ENCODE data around the gene PLEKHO1.

- TF ChIP-seq FOXM1 (IDR thresholded peaks at IDR 0.05; ENCODE audit: borderline replicate concordance, low read depth) (no peak), EGR1 (IDR thresholded peaks at IDR 0.05) (no peak), YY1 (IDR thresholded peaks at IDR 0.05; ENCODE audit: low read depth) (no peak), MAX (IDR thresholded peaks at IDR 0.05) (no peak), CREB1 (IDR thresholded peaks at IDR 0.05; ENCODE audit: low read depth) (no peak), TCF12 (IDR thresholded peaks at IDR 0.05; ENCODE audit: low read depth) (no peak), RAD21 (IDR thresholded peaks at IDR 0.05; ENCODE audit: low read depth) (peak; percentile 72), EP300 (IDR thresholded peaks at IDR 0.05; ENCODE audit: borderline replicate concordance) (no peak), NFIC (IDR thresholded peaks at IDR 0.05) (no peak), REST (IDR thresholded peaks at IDR 0.05; ENCODE audit: low read depth) (no peak), CEBPB (IDR thresholded peaks at IDR 0.05) (no peak), TAF1 (IDR thresholded peaks at IDR 0.05; ENCODE audit: low read depth) (no peak)
- TF ChIP-seq, protein P1, sequence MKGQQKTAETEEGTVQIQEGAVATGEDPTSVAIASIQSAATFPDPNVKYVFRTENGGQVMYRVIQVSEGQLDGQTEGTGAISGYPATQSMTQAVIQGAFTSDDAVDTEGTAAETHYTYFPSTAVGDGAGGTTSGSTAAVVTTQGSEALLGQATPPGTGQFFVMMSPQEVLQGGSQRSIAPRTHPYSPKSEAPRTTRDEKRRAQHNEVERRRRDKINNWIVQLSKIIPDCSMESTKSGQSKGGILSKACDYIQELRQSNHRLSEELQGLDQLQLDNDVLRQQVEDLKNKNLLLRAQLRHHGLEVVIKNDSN (IDR thresholded peaks at IDR 0.05) = no peak
Observed at GRCh38 chr1:150165622-150166612, 16.2 kb downstream of the PLEKHO1 start.
